Neural cell (in vitro differentiated cells): Measurements from ENCODE around the gene ADGRL3. TPM values are rescaled to one million over a fixed set of nuclear protein-coding genes. Genes with fewer than 3 reads are reported as not detected.

ENCODE experiments used
- H2AFZ ChIP-seq: fragments of 200-600, 300-800 bp; sonication (generic), shearing (Covaris generic); 2 replicates; pipeline ENCODE4 v1.6.0; 2014; ENCODE audit warnings: low read depth, mild to moderate bottlenecking, antibody characterized with exemption, low read length, moderate library complexity
- H3F3A ChIP-seq: fragments of 200-600 bp; shearing (Covaris generic); 2 replicates; pipeline ENCODE4 v1.6.1; 2016; ENCODE audit warnings: mild to moderate bottlenecking, moderate library complexity, mixed read lengths, antibody characterized with exemption, low read length; ENCODE audit not compliant: insufficient read depth, poor library complexity, severe bottlenecking
- H3K27ac ChIP-seq: fragments of 200-600, 300-800 bp; sonication (generic), shearing (Covaris generic); 2 replicates; pipeline ENCODE4 v1.5.1; 2014; ENCODE audit warnings: mild to moderate bottlenecking, low read length, moderate library complexity
- H3K27me3 ChIP-seq: fragments of 300-800, 200-600 bp; sonication (generic), shearing (Covaris generic); 2 replicates; pipeline ENCODE4 v1.6.0; 2014; ENCODE audit warnings: mild to moderate bottlenecking, low read depth, low read length, moderate library complexity; ENCODE audit not compliant: insufficient read depth
- H3K36me3 ChIP-seq: fragments of 300-800, 200-600 bp; sonication (generic), shearing (Covaris generic); 2 replicates; pipeline ENCODE4 v1.5.1; 2014; ENCODE audit warnings: mild to moderate bottlenecking, antibody characterized with exemption, low read length, moderate library complexity; ENCODE audit not compliant: insufficient read depth
- H3K4me2 ChIP-seq: fragments of 300-800, 200-600 bp; sonication (generic), shearing (Covaris generic); 2 replicates; pipeline ENCODE4 v1.6.0; 2014; ENCODE audit warnings: mild to moderate bottlenecking, low read length
- H3K4me3 ChIP-seq: fragments of 300-800, 200-600 bp; sonication (generic), shearing (Covaris generic); 2 replicates; pipeline ENCODE4 v1.5.1; 2014; ENCODE audit warnings: mild to moderate bottlenecking, low read length, moderate library complexity
- H3K79me2 ChIP-seq: fragments of 200-600 bp; shearing (Covaris generic); replicated peaks from 2 replicates; pipeline ENCODE4 v1.6.0; 2014; ENCODE audit warnings: mild to moderate bottlenecking, low read length, moderate library complexity; ENCODE audit not compliant: insufficient read depth
- H3K9ac ChIP-seq: fragments of 300-800, 200-600 bp; sonication (generic), shearing (Covaris generic); 2 replicates; pipeline ENCODE4 v1.6.1; 2016; ENCODE audit warnings: mild to moderate bottlenecking, low read length, mixed read lengths
- H3K9me2 ChIP-seq: fragments of 200-600 bp; shearing (Covaris generic); 2 replicates; pipeline ENCODE4 v1.6.1; 2016; ENCODE audit warnings: mild to moderate bottlenecking, low read length, mixed read lengths; ENCODE audit not compliant: insufficient read depth
- H3K9me3 ChIP-seq: fragments of 200-600, 300-800 bp; sonication (generic), shearing (Covaris generic); 2 replicates; pipeline ENCODE4 v1.6.1; 2016; ENCODE audit warnings: mild to moderate bottlenecking, mixed run types, low read length, moderate library complexity, mixed read lengths
- H4K20me1 ChIP-seq: fragments of 200-600 bp; shearing (Covaris generic); 2 replicates; pipeline ENCODE4 v1.6.1; 2016; ENCODE audit warnings: mild to moderate bottlenecking, mixed run types; ENCODE audit not compliant: insufficient read depth
- CTCF ChIP-seq: fragments of 450-650 bp; IDR thresholded peaks from 2 replicates; pipeline ENCODE4 v1.5.1; 2014; ENCODE audit warnings: antibody characterized with exemption, mild to moderate bottlenecking, moderate library complexity; ENCODE audit not compliant: poor library complexity, severe bottlenecking
- EP300 ChIP-seq: fragments of 450-650 bp; conservative IDR thresholded peaks from 2 replicates; pipeline ENCODE4 v1.6.1; 2014; ENCODE audit warnings: antibody characterized with exemption, mild to moderate bottlenecking, moderate library complexity; ENCODE audit not compliant: poor library complexity, severe bottlenecking
- EZH2 ChIP-seq: fragments of 200-600, 300-800 bp; shearing (Covaris generic), sonication (generic); IDR thresholded peaks from 2 replicates; pipeline ENCODE4 v1.6.1; 2014; ENCODE audit warnings: antibody characterized with exemption, low read length, borderline replicate concordance, mild to moderate bottlenecking; ENCODE audit not compliant: insufficient read depth, poor library complexity, severe bottlenecking
- MXI1 ChIP-seq: fragments of 450-650 bp; conservative IDR thresholded peaks from 2 replicates; pipeline ENCODE4 v1.6.1; 2014; ENCODE audit warnings: antibody characterized with exemption, mild to moderate bottlenecking; ENCODE audit not compliant: poor library complexity, severe bottlenecking
- POLR2AphosphoS5 ChIP-seq: IDR thresholded peaks from 2 replicates; pipeline ENCODE4 v1.6.1; 2012
- RAD21 ChIP-seq: fragments of 450-650 bp; conservative IDR thresholded peaks from 2 replicates; pipeline ENCODE4 v1.6.1; 2014; ENCODE audit warnings: antibody characterized with exemption, mild to moderate bottlenecking, moderate library complexity
- REST ChIP-seq: IDR thresholded peaks from 2 replicates; pipeline ENCODE4 v1.6.1; 2012; ENCODE audit warnings: borderline replicate concordance
- SMC3 ChIP-seq: fragments of 450-650 bp; conservative IDR thresholded peaks from 2 replicates; pipeline ENCODE4 v1.6.1; 2014; ENCODE audit warnings: antibody characterized with exemption, mild to moderate bottlenecking, moderate library complexity; ENCODE audit not compliant: poor library complexity
- TAF1 ChIP-seq: IDR thresholded peaks from 2 replicates; pipeline ENCODE4 v1.6.1; 2012; ENCODE audit warnings: low read depth
- polyA plus RNA-seq: library from polyadenylated mRNA; depleted of rRNA; stranded (reverse); fragments of >200 nt; gene quantifications from 2 replicates; pipeline ENCODE4 v1.2.3, GENCODE V29; 2014

ADGRL3 gene
- polyA plus RNA-seq, 1 donor from 2014 or later: 99.4 TPM

- Histone ChIP-seq H3K27ac (no peak overlapping the region), H3K4me2 (no peak overlapping the region), H2AFZ (no peak overlapping the region), H3K27me3 (no peaks in the 10 kb centered on the region), H3K9me3 (no peaks in the 10 kb centered on the region), H3K36me3 (no peaks in the 10 kb centered on the region), H3K79me2 (no peaks in the 10 kb centered on the region), H3K4me3 (no peak overlapping the region), H3K9me2 (no peaks in the 10 kb centered on the region), H3F3A (no peaks in the 10 kb centered on the region), H4K20me1 (no peaks in the 10 kb centered on the region), H3K9ac (no peak overlapping the region)
- TF ChIP-seq CTCF (no peak), EZH2 (no peak), TAF1 (no peak), SMC3 (no peak)
Observed at GRCh38 chr4:61891953-61892352, 691.8 kb downstream of the ADGRL3 start.

GRCh38 chr4:61896634-61897033 lies 696.5 kb downstream of the ADGRL3 start:
- Histone ChIP-seq H2AFZ (no peak overlapping the region), H3K9me3 (no peaks in the 10 kb centered on the region), H3K9me2 (no peaks in the 10 kb centered on the region), H3F3A (peaks cover 5% of the 10 kb centered on the region), H3K79me2 (no peaks in the 10 kb centered on the region), H3K4me3 (no peak overlapping the region), H3K27ac (no peak overlapping the region), H3K4me2 (no peak overlapping the region), H3K36me3 (no peaks in the 10 kb centered on the region), H3K9ac (no peak overlapping the region), H4K20me1 (no peaks in the 10 kb centered on the region), H3K27me3 (no peaks in the 10 kb centered on the region)
- TF ChIP-seq CTCF (no peak), POLR2AphosphoS5 (no peak), TAF1 (no peak)

- H4K20me1 ChIP-seq: no peaks in the 10 kb centered on the region
- H3F3A ChIP-seq: no peaks in the 10 kb centered on the region
- no peaks in the 10 kb centered on the region for H3K9me3 ChIP-seq
- no peaks in the 10 kb centered on the region for H3K27me3 ChIP-seq
- no peak overlapping the region for H3K9ac ChIP-seq
- H3K4me3 ChIP-seq: no peak overlapping the region
- no peaks in the 10 kb centered on the region for H3K79me2 ChIP-seq
- H3K36me3 ChIP-seq: no peaks in the 10 kb centered on the region
- no peak overlapping the region for H3K4me2 ChIP-seq
- H2AFZ ChIP-seq: no peak overlapping the region
- no peak overlapping the region for H3K27ac ChIP-seq
- TF ChIP-seq REST (no peak), RAD21 (no peak), POLR2AphosphoS5 (no peak), SMC3 (no peak), MXI1 (no peak), CTCF (no peak), EP300 (no peak), EZH2 (no peak), TAF1 (no peak)
- no peaks in the 10 kb centered on the region for H3K9me2 ChIP-seq
Observed at GRCh38 chr4:61909031-61909430, 708.9 kb downstream of the ADGRL3 start.
